ENCODE results near the gene GPX2. TPM values are rescaled to one million over a fixed set of nuclear protein-coding genes. Genes with fewer than 3 reads are reported as not detected.

The GPX2 gene
- total and polyA plus RNA-seq, 2 experiments from 2014 or later, result 0.78 to 2.2 TPM

GRCh38 chr14:64970776-64971477, 28.4 kb upstream of the GPX2 start:
- H3K36me3 Mint-ChIP-seq (ENCODE audit: low read depth), result peaks cover 19% of the 10 kb centered on the region
- H3K4me2 ChIP-seq, result peak overlapping the region; percentile 98
- H3K27me3 Mint-ChIP-seq (ENCODE audit: insufficient read depth, low read depth, poor library complexity), result peaks cover 10% of the 10 kb centered on the region
- H3K4me3 ChIP-seq, result peak overlapping the region; percentile 87
- H3K4me1 ChIP-seq (ENCODE audit: insufficient read depth), result peaks cover 51% of the 10 kb centered on the region
- H3F3A ChIP-seq (replicated peaks; ENCODE audit: low read depth), result peaks cover 19% of the 10 kb centered on the region
- H2AFZ ChIP-seq, result no peak overlapping the region
- no peak overlapping the region for H3K27ac ChIP-seq (ENCODE audit: low read depth)
- no peaks in the 10 kb centered on the region; the same call in 1 of the 2 replicates for H3K9me2 ChIP-seq (ENCODE audit: insufficient read depth)
- DNase-seq (ENCODE audit: low spot score) (peak; percentile 48), ATAC-seq (peak; percentile 8)
- H4K20me1 ChIP-seq (replicated peaks; ENCODE audit: insufficient read depth), result peaks cover 5% of the 10 kb centered on the region; the same call in 1 of the 2 replicates
- H3K9me3 Mint-ChIP-seq, result no peaks in the 10 kb centered on the region
- no peak overlapping the region for H3K27ac Mint-ChIP-seq
- no peak for TF ChIP-seq STAT1 (IDR thresholded peaks at IDR 0.05; ENCODE audit: unreplicated experiment)
- TF ChIP-seq ZNF462 (CRISPR knock-in tag; IDR thresholded peaks at IDR 0.05), result 0 out of 2 replicates have a peak, but pooled peaks have one; percentile 12
- H3K79me2 ChIP-seq (replicated peaks; ENCODE audit: insufficient read depth), result peaks cover 39% of the 10 kb centered on the region
- no peaks in the 10 kb centered on the region; the same call in 1 of the 2 replicates for H3K27me3 ChIP-seq (ENCODE audit: insufficient read depth)
- no peaks in the 10 kb centered on the region for H3K36me3 ChIP-seq (ENCODE audit: insufficient read depth)
- peaks cover 53% of the 10 kb centered on the region for H3K4me1 Mint-ChIP-seq
- peak overlapping the region; percentile 80 for H3K4me3 Mint-ChIP-seq

GRCh38 chr14:64970041-64970440, 27.5 kb upstream of the GPX2 start:
- no peaks in the 10 kb centered on the region for H3K36me3 ChIP-seq (ENCODE audit: insufficient read depth)
- H3K4me1 Mint-ChIP-seq, result peaks cover 55% of the 10 kb centered on the region
- H3K9me3 Mint-ChIP-seq, result no peaks in the 10 kb centered on the region
- H3K36me3 Mint-ChIP-seq (ENCODE audit: low read depth), result peaks cover 19% of the 10 kb centered on the region
- H2AFZ ChIP-seq, result no peak overlapping the region
- no peak for ATAC-seq
- peaks cover 5% of the 10 kb centered on the region; the same call in 1 of the 2 replicates for H4K20me1 ChIP-seq (replicated peaks; ENCODE audit: insufficient read depth)
- DNase-seq (ENCODE audit: low spot score), result no peak
- H3K27ac Mint-ChIP-seq, result no peak overlapping the region
- H3K27ac ChIP-seq (ENCODE audit: low read depth), result no peak overlapping the region
- H3K79me2 ChIP-seq (replicated peaks; ENCODE audit: insufficient read depth), result peaks cover 39% of the 10 kb centered on the region
- H3K4me3 Mint-ChIP-seq, result no peak overlapping the region; the same call in 2 of the 3 replicates
- H3K4me3 ChIP-seq, result peak overlapping the region; percentile 87; the same call in 1 of the 2 replicates
- no peaks in the 10 kb centered on the region; the same call in 1 of the 2 replicates for H3K9me2 ChIP-seq (ENCODE audit: insufficient read depth)
- H3F3A ChIP-seq (replicated peaks; ENCODE audit: low read depth), result peaks cover 13% of the 10 kb centered on the region
- H3K4me2 ChIP-seq, result peak overlapping the region; percentile 98
- peaks cover 10% of the 10 kb centered on the region for H3K27me3 Mint-ChIP-seq (ENCODE audit: insufficient read depth, low read depth, poor library complexity)
- H3K27me3 ChIP-seq (ENCODE audit: insufficient read depth), result no peaks in the 10 kb centered on the region; the same call in 1 of the 2 replicates
- H3K4me1 ChIP-seq (ENCODE audit: insufficient read depth), result peaks cover 50% of the 10 kb centered on the region
- TF ChIP-seq EZH2phosphoT487 (IDR thresholded peaks at IDR 0.05; ENCODE audit: unreplicated experiment), result no peak
- no peak for TF ChIP-seq NANOG (IDR thresholded peaks at IDR 0.05; ENCODE audit: borderline replicate concordance)
- TF ChIP-seq ZNF114 (CRISPR knock-in tag; IDR thresholded peaks at IDR 0.05), result no peak
- TF ChIP-seq ZNF462 (CRISPR knock-in tag; IDR thresholded peaks at IDR 0.05), result no peak

Data from GM23338 (cell line).